ENCODE results near the gene CHN2.

CHN2 gene

DNA sequence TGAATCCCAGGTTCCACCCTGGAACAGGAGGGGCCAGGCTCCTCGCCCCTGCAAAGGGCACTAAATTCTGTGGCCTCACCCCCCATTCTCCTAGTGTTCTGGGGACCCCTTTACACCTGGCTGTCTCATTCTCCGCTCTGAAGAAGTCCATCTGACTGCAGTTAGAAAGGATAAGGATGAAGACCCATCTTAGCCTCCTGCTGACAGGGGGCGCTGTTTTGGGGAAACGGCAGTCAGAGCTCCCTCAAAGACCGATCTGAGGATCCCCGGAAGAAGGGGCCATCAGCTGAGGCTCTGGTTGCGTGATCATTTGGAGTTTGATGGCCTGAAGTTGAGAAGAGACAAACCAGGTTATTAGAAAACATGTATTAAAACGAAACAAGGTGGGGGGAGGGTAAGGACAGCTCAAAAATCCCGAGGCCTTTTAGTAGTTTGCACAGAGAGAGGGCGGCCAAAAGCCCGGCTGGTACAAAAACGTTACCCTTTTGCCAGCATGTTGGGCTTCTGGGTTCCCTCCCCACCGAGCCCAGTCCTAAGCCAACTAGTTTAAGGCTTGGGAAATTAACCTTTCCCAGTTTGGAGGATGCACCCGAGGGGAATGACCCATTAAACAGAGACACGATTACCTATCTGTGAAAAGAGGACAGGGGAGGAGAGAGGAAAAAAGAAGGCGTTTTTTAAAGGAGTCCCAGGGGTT is 102.8 kb downstream of the CHN2 start (continued):
- TF ChIP-seq, protein P1, sequence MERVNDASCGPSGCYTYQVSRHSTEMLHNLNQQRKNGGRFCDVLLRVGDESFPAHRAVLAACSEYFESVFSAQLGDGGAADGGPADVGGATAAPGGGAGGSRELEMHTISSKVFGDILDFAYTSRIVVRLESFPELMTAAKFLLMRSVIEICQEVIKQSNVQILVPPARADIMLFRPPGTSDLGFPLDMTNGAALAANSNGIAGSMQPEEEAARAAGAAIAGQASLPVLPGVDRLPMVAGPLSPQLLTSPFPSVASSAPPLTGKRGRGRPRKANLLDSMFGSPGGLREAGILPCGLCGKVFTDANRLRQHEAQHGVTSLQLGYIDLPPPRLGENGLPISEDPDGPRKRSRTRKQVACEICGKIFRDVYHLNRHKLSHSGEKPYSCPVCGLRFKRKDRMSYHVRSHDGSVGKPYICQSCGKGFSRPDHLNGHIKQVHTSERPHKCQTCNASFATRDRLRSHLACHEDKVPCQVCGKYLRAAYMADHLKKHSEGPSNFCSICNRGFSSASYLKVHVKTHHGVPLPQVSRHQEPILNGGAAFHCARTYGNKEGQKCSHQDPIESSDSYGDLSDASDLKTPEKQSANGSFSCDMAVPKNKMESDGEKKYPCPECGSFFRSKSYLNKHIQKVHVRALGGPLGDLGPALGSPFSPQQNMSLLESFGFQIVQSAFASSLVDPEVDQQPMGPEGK (CRISPR knock-in tag; IDR thresholded peaks at IDR 0.05; ENCODE audit: borderline replicate concordance): no peak
- TF ChIP-seq RARB (CRISPR knock-in tag; IDR thresholded peaks at IDR 0.05): no peak
- no peak for TF ChIP-seq BACH2 (CRISPR knock-in tag; IDR thresholded peaks at IDR 0.05; ENCODE audit: borderline replicate concordance)
- no peak for TF ChIP-seq SNAI2 (CRISPR knock-in tag; IDR thresholded peaks at IDR 0.05)
- TF ChIP-seq TCF4 (CRISPR knock-in tag; IDR thresholded peaks at IDR 0.05; ENCODE audit: borderline replicate concordance): no peak

DNA sequence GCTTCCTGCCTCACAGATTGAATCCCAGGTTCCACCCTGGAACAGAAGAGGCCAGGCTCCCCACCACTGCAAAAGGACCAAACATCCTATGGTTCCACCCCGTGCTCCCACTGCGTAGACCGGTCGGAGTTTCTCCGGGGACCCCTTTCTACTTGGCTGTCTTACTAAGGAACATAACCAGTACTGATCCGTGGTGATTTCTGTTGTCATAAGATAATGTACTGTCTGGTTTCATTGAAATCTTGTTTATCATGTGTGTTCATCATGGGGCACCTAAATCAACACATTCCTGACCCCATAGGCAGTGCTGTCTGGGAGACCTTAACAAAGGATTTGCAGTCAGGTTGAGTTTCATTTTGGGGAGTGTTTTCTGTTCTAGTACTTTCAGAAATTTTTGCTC is 104.5 kb downstream of the CHN2 start:
- ATAC-seq: no peak
- TF ChIP-seq ZFP3 (CRISPR knock-in tag; IDR thresholded peaks at IDR 0.05) (no peak), GLIS3 (CRISPR knock-in tag; IDR thresholded peaks at IDR 0.05) (no peak), ZC3H10 (CRISPR knock-in tag; IDR thresholded peaks at IDR 0.05) (no peak), TCF4 (CRISPR knock-in tag; IDR thresholded peaks at IDR 0.05; ENCODE audit: borderline replicate concordance) (no peak), ZNF565 (CRISPR knock-in tag; conservative IDR thresholded peaks at IDR 0.05; ENCODE audit: low read depth) (no peak), ISL1 (CRISPR knock-in tag; IDR thresholded peaks at IDR 0.05) (no peak), RARB (CRISPR knock-in tag; IDR thresholded peaks at IDR 0.05) (no peak), ESRRG (CRISPR knock-in tag; IDR thresholded peaks at IDR 0.05) (no peak), CSDC2 (CRISPR knock-in tag; IDR thresholded peaks at IDR 0.05) (no peak), ZNF70 (CRISPR knock-in tag; IDR thresholded peaks at IDR 0.05) (no peak), SNAI2 (CRISPR knock-in tag; IDR thresholded peaks at IDR 0.05) (no peak), TOX (CRISPR knock-in tag; IDR thresholded peaks at IDR 0.05; ENCODE audit: borderline replicate concordance) (no peak), BACH2 (CRISPR knock-in tag; IDR thresholded peaks at IDR 0.05; ENCODE audit: borderline replicate concordance) (no peak), ARNTL (CRISPR knock-in tag; IDR thresholded peaks at IDR 0.05; ENCODE audit: borderline replicate concordance, low read depth) (no peak)
- TF ChIP-seq, protein P1 (CRISPR knock-in tag; IDR thresholded peaks at IDR 0.05; ENCODE audit: borderline replicate concordance): no peak
- TF ChIP-seq, protein P2, sequence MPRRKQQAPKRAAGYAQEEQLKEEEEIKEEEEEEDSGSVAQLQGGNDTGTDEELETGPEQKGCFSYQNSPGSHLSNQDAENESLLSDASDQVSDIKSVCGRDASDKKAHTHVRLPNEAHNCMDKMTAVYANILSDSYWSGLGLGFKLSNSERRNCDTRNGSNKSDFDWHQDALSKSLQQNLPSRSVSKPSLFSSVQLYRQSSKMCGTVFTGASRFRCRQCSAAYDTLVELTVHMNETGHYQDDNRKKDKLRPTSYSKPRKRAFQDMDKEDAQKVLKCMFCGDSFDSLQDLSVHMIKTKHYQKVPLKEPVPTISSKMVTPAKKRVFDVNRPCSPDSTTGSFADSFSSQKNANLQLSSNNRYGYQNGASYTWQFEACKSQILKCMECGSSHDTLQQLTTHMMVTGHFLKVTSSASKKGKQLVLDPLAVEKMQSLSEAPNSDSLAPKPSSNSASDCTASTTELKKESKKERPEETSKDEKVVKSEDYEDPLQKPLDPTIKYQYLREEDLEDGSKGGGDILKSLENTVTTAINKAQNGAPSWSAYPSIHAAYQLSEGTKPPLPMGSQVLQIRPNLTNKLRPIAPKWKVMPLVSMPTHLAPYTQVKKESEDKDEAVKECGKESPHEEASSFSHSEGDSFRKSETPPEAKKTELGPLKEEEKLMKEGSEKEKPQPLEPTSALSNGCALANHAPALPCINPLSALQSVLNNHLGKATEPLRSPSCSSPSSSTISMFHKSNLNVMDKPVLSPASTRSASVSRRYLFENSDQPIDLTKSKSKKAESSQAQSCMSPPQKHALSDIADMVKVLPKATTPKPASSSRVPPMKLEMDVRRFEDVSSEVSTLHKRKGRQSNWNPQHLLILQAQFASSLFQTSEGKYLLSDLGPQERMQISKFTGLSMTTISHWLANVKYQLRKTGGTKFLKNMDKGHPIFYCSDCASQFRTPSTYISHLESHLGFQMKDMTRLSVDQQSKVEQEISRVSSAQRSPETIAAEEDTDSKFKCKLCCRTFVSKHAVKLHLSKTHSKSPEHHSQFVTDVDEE (CRISPR knock-in tag; IDR thresholded peaks at IDR 0.05): no peak
- TF ChIP-seq, protein P3, sequence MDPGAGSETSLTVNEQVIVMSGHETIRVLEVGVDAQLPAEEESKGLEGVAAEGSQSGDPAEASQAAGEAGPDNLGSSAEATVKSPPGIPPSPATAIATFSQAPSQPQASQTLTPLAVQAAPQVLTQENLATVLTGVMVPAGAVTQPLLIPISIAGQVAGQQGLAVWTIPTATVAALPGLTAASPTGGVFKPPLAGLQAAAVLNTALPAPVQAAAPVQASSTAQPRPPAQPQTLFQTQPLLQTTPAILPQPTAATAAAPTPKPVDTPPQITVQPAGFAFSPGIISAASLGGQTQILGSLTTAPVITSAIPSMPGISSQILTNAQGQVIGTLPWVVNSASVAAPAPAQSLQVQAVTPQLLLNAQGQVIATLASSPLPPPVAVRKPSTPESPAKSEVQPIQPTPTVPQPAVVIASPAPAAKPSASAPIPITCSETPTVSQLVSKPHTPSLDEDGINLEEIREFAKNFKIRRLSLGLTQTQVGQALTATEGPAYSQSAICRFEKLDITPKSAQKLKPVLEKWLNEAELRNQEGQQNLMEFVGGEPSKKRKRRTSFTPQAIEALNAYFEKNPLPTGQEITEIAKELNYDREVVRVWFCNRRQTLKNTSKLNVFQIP (CRISPR knock-in tag; IDR thresholded peaks at IDR 0.05; ENCODE audit: borderline replicate concordance, low read depth): no peak

DNA sequence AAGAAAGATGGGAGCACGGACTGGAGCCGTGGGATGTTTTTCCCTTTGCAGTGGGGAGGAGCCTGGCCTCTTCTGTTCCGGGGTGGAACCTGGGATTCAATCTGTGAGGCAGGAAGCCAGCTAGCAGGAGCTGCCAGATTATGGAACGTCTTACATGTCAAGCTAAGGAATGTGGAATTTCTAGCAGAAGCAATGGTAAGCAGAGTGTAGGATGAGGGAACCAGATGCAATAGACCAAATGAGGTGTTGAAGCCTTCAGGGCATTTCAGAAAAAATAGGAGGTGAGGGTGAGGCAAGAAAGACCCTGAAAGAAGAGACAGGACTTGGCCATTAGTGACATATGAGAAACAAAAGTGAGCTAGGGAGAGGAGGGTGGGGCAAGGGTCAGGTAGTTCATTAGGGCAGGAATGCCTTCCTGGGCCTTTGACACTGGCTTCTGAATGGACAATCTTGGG is 105.5 kb downstream of the CHN2 start:
- ATAC-seq: no peak; the same call in 2 of the 3 replicates
- TF ChIP-seq PPARA (CRISPR knock-in tag; IDR thresholded peaks at IDR 0.05; ENCODE audit: borderline replicate concordance): no peak
- no peak for TF ChIP-seq ZNF70 (CRISPR knock-in tag; IDR thresholded peaks at IDR 0.05)
- TF ChIP-seq ZNF8 (CRISPR knock-in tag; IDR thresholded peaks at IDR 0.05): no peak
- TF ChIP-seq ISL1 (CRISPR knock-in tag; IDR thresholded peaks at IDR 0.05): no peak
- TF ChIP-seq RARB (CRISPR knock-in tag; IDR thresholded peaks at IDR 0.05): no peak
- TF ChIP-seq OSR1 (CRISPR knock-in tag; IDR thresholded peaks at IDR 0.05): no peak

DNA sequence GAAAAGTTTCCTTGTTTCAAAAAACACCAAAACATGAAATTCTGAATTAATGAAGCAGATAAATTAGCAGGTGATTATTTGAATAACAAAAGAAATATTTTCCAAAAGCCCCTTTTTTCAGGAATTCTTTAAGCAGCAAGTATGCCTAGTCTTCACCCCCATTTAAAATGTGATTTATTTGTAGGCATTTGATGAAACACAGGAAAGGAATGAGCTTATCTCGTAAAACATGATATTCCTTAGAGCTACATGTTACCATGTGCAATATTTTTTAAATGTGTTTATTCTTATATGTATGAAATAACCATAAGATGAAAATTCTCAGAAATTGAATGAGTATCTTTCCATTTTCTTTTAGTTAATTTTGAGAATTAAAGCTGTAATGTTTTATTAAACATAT is 106.1 kb downstream of the CHN2 start:
- ATAC-seq: no peak
- TF ChIP-seq, protein P4, sequence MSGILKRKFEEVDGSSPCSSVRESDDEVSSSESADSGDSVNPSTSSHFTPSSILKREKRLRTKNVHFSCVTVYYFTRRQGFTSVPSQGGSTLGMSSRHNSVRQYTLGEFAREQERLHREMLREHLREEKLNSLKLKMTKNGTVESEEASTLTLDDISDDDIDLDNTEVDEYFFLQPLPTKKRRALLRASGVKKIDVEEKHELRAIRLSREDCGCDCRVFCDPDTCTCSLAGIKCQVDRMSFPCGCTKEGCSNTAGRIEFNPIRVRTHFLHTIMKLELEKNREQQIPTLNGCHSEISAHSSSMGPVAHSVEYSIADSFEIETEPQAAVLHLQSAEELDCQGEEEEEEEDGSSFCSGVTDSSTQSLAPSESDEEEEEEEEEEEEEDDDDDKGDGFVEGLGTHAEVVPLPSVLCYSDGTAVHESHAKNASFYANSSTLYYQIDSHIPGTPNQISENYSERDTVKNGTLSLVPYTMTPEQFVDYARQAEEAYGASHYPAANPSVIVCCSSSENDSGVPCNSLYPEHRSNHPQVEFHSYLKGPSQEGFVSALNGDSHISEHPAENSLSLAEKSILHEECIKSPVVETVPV (CRISPR knock-in tag; IDR thresholded peaks at IDR 0.05): no peak
- TF ChIP-seq ZNF565 (CRISPR knock-in tag; conservative IDR thresholded peaks at IDR 0.05; ENCODE audit: low read depth) (no peak), TOX (CRISPR knock-in tag; IDR thresholded peaks at IDR 0.05; ENCODE audit: borderline replicate concordance) (no peak), ISL1 (CRISPR knock-in tag; IDR thresholded peaks at IDR 0.05) (peak; percentile 43; the same call in 1 of the 2 replicates)
- TF ChIP-seq, protein P2 (CRISPR knock-in tag; IDR thresholded peaks at IDR 0.05): no peak

Data from SK-N-SH treated with all-trans-retinoic acid at 6 μM for 48 hours (cell line).